NB4 (cell line): ENCODE data around the gene PLA2G2C.

ENCODE experiments used
- CTCF ChIP-seq: IDR thresholded peaks from one replicate; pipeline ENCODE4 v1.5.1; 2012; ENCODE audit warnings: low read depth, low read length
- POLR2A ChIP-seq: IDR thresholded peaks from 2 replicates; pipeline ENCODE4 v1.6.1; 2011; ENCODE audit warnings: mild to moderate bottlenecking; ENCODE audit not compliant: insufficient read length; ENCODE audit errors: extremely low read depth

GRCh38 chr1:20187813-20188454 is 1.6 kb upstream of the PLA2G2C start:
- TF ChIP-seq CTCF (no peak), POLR2A (no peak)
